Left ventricle myocardium superior (tissue), 1 donor: Measurements from ENCODE around the gene SETD1B. TPM values are rescaled to one million over a fixed set of nuclear protein-coding genes. Genes with fewer than 3 reads are reported as not detected.

ENCODE experiments used
- ATAC-seq: fragments of 200-7000 bp; cut with Tn5 transposase; one replicate; pipeline ENCODE4 v1.9.1; 2020; ENCODE audit warnings: mild to moderate bottlenecking, moderate library complexity
- DNase-seq: peaks from one replicate; pipeline ENCODE4 v3.0.0-alpha.2; 2020
- intact Hi-C: fragments of 100-400 bp; cut with micrococcal nuclease; formaldehyde crosslinking; loops from one replicate; pipeline ENCODE4 v1.11.0; 2022
- total RNA-seq: library from RNA; stranded (reverse); fragmentation: NEBNext Ultra II Directional; extraction: Animal tissue kit (Norgen Biotek cat#: 25700); gene quantifications from one replicate; pipeline ENCODE4 v1.2.1, GENCODE V29; 2021
- donor health status: DM: no; HTN: yes; CAD: no; lungs with severe emphysema.

Gene SETD1B
- total RNA-seq, 1 donor from 2014 or later: 9.0 TPM

- DNase-seq (no peak), ATAC-seq (no peak)
- intact Hi-C loops: no loop called here
These were observed 10.8 kb downstream of the SETD1B start for GRCh38 chr12:121814429-121815119.

GRCh38 chr12:121815263-121815662 is 11.5 kb downstream of the SETD1B start:
- ATAC-seq: no peak
- intact Hi-C loops: no loop called here
- DNase-seq: no peak

- ATAC-seq: no peak
- intact Hi-C loops: no loop called here
- no peak for DNase-seq
These were observed 13.3 kb downstream of the SETD1B start for GRCh38 chr12:121816925-121817647.

GRCh38 chr12:121817648-121818043 is 13.8 kb downstream of the SETD1B start:
- ATAC-seq (no peak), DNase-seq (peak; percentile 13)
- intact Hi-C loops: no loop called here

GRCh38 chr12:121819212-121819949 is 15.6 kb downstream of the SETD1B start:
- ATAC-seq (no peak), DNase-seq (no peak)
- intact Hi-C loops: no loop called here

GRCh38 chr12:121820056-121820455 is 16.2 kb downstream of the SETD1B start:
- intact Hi-C loops: no loop called here
- ATAC-seq (no peak), DNase-seq (no peak)

GRCh38 chr12:121822393-121823100 is 18.7 kb downstream of the SETD1B start:
- intact Hi-C loops: no loop called here
- peak; percentile 23 for DNase-seq
- peak; percentile 5 for ATAC-seq

- DNase-seq (peak; percentile 28), ATAC-seq (peak; percentile 15)
- intact Hi-C loops: no loop called here
These were observed 19.4 kb downstream of the SETD1B start for GRCh38 chr12:121823101-121823726.

GRCh38 chr12:121823727-121824115 is 19.9 kb downstream of the SETD1B start:
- intact Hi-C loops: no loop called here
- no peak for DNase-seq
- no peak for ATAC-seq

- intact Hi-C loops: no loop called here
- DNase-seq (no peak), ATAC-seq (peak; percentile 11)
These were observed 21.3 kb downstream of the SETD1B start for GRCh38 chr12:121825041-121825523.

GRCh38 chr12:121826318-121827150 is 22.7 kb downstream of the SETD1B start:
- DNase-seq: peak; percentile 21
- no peak for ATAC-seq
- intact Hi-C loops: no loop called here

GRCh38 chr12:121827351-121828099 is 23.7 kb downstream of the SETD1B start:
- intact Hi-C loops: no loop called here
- peak; percentile 12 for DNase-seq
- ATAC-seq: no peak

GRCh38 chr12:121828306-121828705 is 24.5 kb downstream of the SETD1B start:
- intact Hi-C loops: no loop called here
- ATAC-seq (no peak), DNase-seq (no peak)

- ATAC-seq (no peak), DNase-seq (no peak)
- intact Hi-C loops: no loop called here
These were observed 25.0 kb downstream of the SETD1B start for GRCh38 chr12:121828826-121829225.

- intact Hi-C loops: no loop called here
- DNase-seq (no peak), ATAC-seq (peak; percentile 36)
These were observed 25.6 kb downstream of the SETD1B start for GRCh38 chr12:121829250-121829918.

- ATAC-seq: no peak
These were observed 26.3 kb downstream of the SETD1B start for GRCh38 chr12:121830134-121830533.

More at GRCh38 chr12:121830134-121830533, 26.3 kb downstream of the SETD1B start:
- no peak for DNase-seq
- intact Hi-C loops: no loop called here
